ENCODE measurements around the gene PAN3.

The PAN3 gene, protein sequence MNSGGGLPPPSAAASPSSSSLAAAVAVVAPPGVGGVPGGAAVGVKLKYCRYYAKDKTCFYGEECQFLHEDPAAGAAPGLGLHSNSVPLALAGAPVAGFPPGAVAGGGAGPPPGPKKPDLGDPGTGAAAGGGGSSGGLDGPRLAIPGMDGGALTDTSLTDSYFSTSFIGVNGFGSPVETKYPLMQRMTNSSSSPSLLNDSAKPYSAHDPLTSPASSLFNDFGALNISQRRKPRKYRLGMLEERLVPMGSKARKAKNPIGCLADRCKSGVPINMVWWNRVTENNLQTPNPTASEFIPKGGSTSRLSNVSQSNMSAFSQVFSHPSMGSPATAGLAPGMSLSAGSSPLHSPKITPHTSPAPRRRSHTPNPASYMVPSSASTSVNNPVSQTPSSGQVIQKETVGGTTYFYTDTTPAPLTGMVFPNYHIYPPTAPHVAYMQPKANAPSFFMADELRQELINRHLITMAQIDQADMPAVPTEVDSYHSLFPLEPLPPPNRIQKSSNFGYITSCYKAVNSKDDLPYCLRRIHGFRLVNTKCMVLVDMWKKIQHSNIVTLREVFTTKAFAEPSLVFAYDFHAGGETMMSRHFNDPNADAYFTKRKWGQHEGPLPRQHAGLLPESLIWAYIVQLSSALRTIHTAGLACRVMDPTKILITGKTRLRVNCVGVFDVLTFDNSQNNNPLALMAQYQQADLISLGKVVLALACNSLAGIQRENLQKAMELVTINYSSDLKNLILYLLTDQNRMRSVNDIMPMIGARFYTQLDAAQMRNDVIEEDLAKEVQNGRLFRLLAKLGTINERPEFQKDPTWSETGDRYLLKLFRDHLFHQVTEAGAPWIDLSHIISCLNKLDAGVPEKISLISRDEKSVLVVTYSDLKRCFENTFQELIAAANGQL

DNA sequence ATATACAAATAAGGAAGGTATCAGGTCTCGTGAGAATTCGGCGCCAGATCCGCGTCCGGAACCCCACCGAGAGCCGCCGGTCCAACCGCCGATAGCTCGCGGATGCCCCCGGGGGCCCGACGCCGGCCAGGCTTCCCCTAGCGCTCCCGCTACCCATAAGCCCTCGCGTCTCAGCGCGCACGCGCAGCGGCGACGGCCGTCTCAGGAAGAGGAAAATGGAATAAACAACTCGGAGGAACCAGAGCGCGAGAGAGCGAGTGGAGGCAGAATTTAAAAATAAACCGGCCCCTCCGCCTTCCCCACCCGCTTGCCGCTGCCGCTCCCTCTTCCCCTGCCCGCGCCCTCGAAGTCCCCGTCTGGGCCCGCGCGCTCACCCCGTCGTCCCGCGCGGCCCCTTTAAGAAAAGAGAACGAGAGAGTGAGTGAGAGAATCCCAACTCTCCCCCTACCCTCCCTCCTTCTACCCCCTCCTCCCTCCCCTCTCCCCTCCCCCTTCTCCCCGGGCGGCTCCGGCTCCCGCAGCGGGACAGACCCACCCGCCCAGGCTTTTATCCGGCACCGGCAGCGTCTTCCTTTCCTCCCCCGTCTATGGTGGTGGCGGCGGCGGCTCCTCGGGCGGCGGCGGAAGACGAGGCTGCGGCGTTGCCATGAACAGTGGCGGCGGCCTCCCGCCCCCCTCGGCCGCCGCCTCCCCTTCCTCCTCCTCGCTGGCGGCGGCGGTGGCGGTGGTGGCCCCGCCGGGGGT, at the start of gene PAN3:
TSS of gene PAN3 (plus strand) at position 534 of the 744 bp plus-strand sequence. CDS start at position 647, 113 bp downstream.
- ChIA-PET CTCF (no interaction called here), POLR2A (interaction anchor here (0.5 to 1.3 kb wide), 8 partner anchors 18 to 1289 kb away, joined by 3 to 6 read pairs (median 3); no protein-coding TSS in a partner anchor)
- Histone ChIP-seq H3K9me3 (ENCODE audit: control insufficient read depth, insufficient read depth, low read depth, low read length) (no peaks in the 10 kb centered on the region), H3K4me3 (ENCODE audit: low read depth, low read length) (peak within 1 kb of the TSS; percentile 70), H3K4me1 (ENCODE audit: control insufficient read depth, insufficient read depth, low read length) (peaks cover 3% of the 10 kb centered on the region; the same call in 1 of the 2 replicates), H3K27ac (ENCODE audit: extremely low read depth, low read depth, low read length) (peak within 1 kb of the TSS; percentile 99), H3K36me3 (ENCODE audit: control insufficient read depth in 2 of 2, insufficient read depth in 1 of 2, low read length in 2 of 2) (no peaks in the 10 kb centered on the region)
- TF ChIP-seq ZFHX2 (tag by site-specific recombination; conservative IDR thresholded peaks at IDR 0.05) (no peak), ZNF37A (tag by site-specific recombination; IDR thresholded peaks at IDR 0.05) (no peak), ZNF558 (tag by site-specific recombination; IDR thresholded peaks at IDR 0.05) (no peak), SALL2 (tag by site-specific recombination; IDR thresholded peaks at IDR 0.05; ENCODE audit: borderline replicate concordance) (no peak), ZNF140 (tag by site-specific recombination; IDR thresholded peaks at IDR 0.05) (no peak), ZNF157 (tag by site-specific recombination; IDR thresholded peaks at IDR 0.05) (no peak), REPIN1 (tag by site-specific recombination; IDR thresholded peaks at IDR 0.05; ENCODE audit: low read depth) (no peak), ZSCAN4 (tag by site-specific recombination; IDR thresholded peaks at IDR 0.05) (no peak), ZBTB7A (tag by site-specific recombination; IDR thresholded peaks at IDR 0.05; ENCODE audit: low read depth) (no peak), ZNF488 (tag by site-specific recombination; IDR thresholded peaks at IDR 0.05) (no peak), KLF17 (tag by site-specific recombination; IDR thresholded peaks at IDR 0.05) (0 out of 2 replicates have a peak, but pooled peaks have one; percentile 27), ZNF785 (tag by site-specific recombination; IDR thresholded peaks at IDR 0.05) (no peak), HOXC10 (CRISPR knock-in tag; IDR thresholded peaks at IDR 0.05) (no peak), ZNF155 (tag by site-specific recombination; IDR thresholded peaks at IDR 0.05) (no peak), ZNF501 (tag by site-specific recombination; IDR thresholded peaks at IDR 0.05) (0 out of 2 replicates have a peak, but pooled peaks have one; percentile 39), ZNF530 (tag by site-specific recombination; IDR thresholded peaks at IDR 0.05; ENCODE audit: low read depth) (no peak), ZNF239 (tag by site-specific recombination; IDR thresholded peaks at IDR 0.05) (no peak), ZBTB17 (tag by site-specific recombination; IDR thresholded peaks at IDR 0.05) (peak; percentile 66), ZNF416 (tag by site-specific recombination; IDR thresholded peaks at IDR 0.05) (no peak), ZNF645 (tag by site-specific recombination; IDR thresholded peaks at IDR 0.05) (no peak), ZNF776 (tag by site-specific recombination; IDR thresholded peaks at IDR 0.05; ENCODE audit: borderline replicate concordance) (no peak)
- TF ChIP-seq, protein P1, sequence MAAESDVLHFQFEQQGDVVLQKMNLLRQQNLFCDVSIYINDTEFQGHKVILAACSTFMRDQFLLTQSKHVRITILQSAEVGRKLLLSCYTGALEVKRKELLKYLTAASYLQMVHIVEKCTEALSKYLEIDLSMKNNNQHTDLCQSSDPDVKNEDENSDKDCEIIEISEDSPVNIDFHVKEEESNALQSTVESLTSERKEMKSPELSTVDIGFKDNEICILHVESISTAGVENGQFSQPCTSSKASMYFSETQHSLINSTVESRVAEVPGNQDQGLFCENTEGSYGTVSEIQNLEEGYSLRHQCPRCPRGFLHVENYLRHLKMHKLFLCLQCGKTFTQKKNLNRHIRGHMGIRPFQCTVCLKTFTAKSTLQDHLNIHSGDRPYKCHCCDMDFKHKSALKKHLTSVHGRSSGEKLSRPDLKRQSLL (tag by site-specific recombination; IDR thresholded peaks at IDR 0.05), result no peak
- TF ChIP-seq, protein P2, sequence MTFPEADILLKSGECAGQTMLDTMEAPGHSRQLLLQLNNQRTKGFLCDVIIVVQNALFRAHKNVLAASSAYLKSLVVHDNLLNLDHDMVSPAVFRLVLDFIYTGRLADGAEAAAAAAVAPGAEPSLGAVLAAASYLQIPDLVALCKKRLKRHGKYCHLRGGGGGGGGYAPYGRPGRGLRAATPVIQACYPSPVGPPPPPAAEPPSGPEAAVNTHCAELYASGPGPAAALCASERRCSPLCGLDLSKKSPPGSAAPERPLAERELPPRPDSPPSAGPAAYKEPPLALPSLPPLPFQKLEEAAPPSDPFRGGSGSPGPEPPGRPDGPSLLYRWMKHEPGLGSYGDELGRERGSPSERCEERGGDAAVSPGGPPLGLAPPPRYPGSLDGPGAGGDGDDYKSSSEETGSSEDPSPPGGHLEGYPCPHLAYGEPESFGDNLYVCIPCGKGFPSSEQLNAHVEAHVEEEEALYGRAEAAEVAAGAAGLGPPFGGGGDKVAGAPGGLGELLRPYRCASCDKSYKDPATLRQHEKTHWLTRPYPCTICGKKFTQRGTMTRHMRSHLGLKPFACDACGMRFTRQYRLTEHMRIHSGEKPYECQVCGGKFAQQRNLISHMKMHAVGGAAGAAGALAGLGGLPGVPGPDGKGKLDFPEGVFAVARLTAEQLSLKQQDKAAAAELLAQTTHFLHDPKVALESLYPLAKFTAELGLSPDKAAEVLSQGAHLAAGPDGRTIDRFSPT (tag by site-specific recombination; IDR thresholded peaks at IDR 0.05), result no peak
- TF ChIP-seq, protein P3, sequence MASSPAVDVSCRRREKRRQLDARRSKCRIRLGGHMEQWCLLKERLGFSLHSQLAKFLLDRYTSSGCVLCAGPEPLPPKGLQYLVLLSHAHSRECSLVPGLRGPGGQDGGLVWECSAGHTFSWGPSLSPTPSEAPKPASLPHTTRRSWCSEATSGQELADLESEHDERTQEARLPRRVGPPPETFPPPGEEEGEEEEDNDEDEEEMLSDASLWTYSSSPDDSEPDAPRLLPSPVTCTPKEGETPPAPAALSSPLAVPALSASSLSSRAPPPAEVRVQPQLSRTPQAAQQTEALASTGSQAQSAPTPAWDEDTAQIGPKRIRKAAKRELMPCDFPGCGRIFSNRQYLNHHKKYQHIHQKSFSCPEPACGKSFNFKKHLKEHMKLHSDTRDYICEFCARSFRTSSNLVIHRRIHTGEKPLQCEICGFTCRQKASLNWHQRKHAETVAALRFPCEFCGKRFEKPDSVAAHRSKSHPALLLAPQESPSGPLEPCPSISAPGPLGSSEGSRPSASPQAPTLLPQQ (tag by site-specific recombination; IDR thresholded peaks at IDR 0.05), result peak; percentile 95

Data from HEK293 (cell line).